ENCODE results near the gene TBC1D7. TPM values are rescaled to one million over a fixed set of nuclear protein-coding genes. Genes with fewer than 3 reads are reported as not detected.

Gene TBC1D7
- total and polyA plus RNA-seq, 2 of the 4 experiments (the other 2 are of a cell fraction): 14.3 to 22.6 TPM

DNA sequence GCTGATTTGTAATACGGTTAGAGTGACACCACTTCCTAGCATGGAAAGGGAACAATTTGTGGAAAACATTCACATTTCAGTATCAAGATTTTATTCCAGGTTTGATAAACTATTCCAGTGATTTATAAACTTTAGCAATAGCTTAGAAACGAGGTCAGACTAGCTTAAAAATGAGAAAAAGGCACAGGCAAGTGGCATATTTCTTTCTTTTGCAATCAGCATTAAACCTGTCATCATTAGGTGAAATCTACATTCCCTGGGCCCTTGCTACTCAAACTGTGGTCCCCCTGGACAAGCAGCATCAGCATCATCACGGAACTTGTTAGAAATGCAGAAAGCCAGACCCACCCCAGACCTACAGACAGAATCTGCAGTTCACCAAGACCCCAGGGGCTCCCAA lies 29.9 kb downstream of the TBC1D7 start:
- Histone ChIP-seq H3K36me3 (ENCODE audit: control insufficient read depth, insufficient read depth, low read length) (peaks cover 23% of the 10 kb centered on the region), H3K23ac (ENCODE audit: low read depth, low read length) (no peak overlapping the region), H3K27me3 (ENCODE audit: control insufficient read depth, insufficient read depth, low read length) (no peaks in the 10 kb centered on the region), H3K4me3 (ENCODE audit: insufficient read depth, low read depth, low read length) (no peak overlapping the region), H4K91ac (ENCODE audit: insufficient read depth, low read depth, low read length) (no peak overlapping the region), H2BK120ac (ENCODE audit: low read depth, low read length) (no peak overlapping the region), H2BK5ac (ENCODE audit: low read depth, low read length, poor library complexity, severe bottlenecking) (no peak overlapping the region), H2BK15ac (ENCODE audit: low read depth, low read length) (no peak overlapping the region), H2AK9ac (replicated peaks; ENCODE audit: low read depth, low read length, poor library complexity) (no peak overlapping the region), H3K9me1 (ENCODE audit: insufficient read depth, low read length) (peaks cover 11% of the 10 kb centered on the region), H2AK5ac (ENCODE audit: low read depth, low read length) (no peak overlapping the region), H4K8ac (ENCODE audit: low read depth in 2 of 2, low read length in 2 of 2) (no peak overlapping the region), H4K20me1 (ENCODE audit: insufficient read depth, low read length) (no peaks in the 10 kb centered on the region), H3K18ac (ENCODE audit: low read depth, low read length) (no peak overlapping the region), H2AFZ (replicated peaks; ENCODE audit: low read length, poor library complexity) (no peak overlapping the region), H3K4me1 (ENCODE audit: control insufficient read depth, insufficient read depth, low read length) (peaks cover 7% of the 10 kb centered on the region), H3K79me1 (ENCODE audit: low read depth in 1 of 2, low read length in 2 of 2) (peaks cover 6 to 11% of the 10 kb centered on the region in 2 experiments; a peak in 2 of 4 replicates), H3K27ac (ENCODE audit: insufficient read depth, low read length) (no peak overlapping the region), H3K4ac (ENCODE audit: low read depth, low read length) (no peak overlapping the region), H3K14ac (replicated peaks; ENCODE audit: low read depth, low read length) (no peak overlapping the region), H3K56ac (ENCODE audit: extremely low read depth, insufficient read depth, low read length) (no peak overlapping the region), H3K9me3 (ENCODE audit: control insufficient read depth, insufficient read depth, low read length) (no peaks in the 10 kb centered on the region), H3K9ac (ENCODE audit: low read depth, low read length) (no peak overlapping the region), H4K5ac (ENCODE audit: low read depth, low read length) (no peak overlapping the region), H3K4me2 (ENCODE audit: low read depth, low read length) (no peak overlapping the region), H2BK20ac (ENCODE audit: low read depth, low read length) (no peak overlapping the region)
- ATAC-seq (ENCODE audit: low read depth) (no peak), DNase-seq (no peak)
- TF ChIP-seq FOS (IDR thresholded peaks at IDR 0.05; ENCODE audit: low read depth, low read length): no peak
- no peak for TF ChIP-seq ELK1 (IDR thresholded peaks at IDR 0.05; ENCODE audit: borderline replicate concordance, low read depth, low read length)
- no peak for TF ChIP-seq BHLHE40 (IDR thresholded peaks at IDR 0.05; ENCODE audit: low read depth, low read length)
- no peak for TF ChIP-seq RFX5 (IDR thresholded peaks at IDR 0.05; ENCODE audit: low read depth, low read length)
- TF ChIP-seq USF2 (IDR thresholded peaks at IDR 0.05; ENCODE audit: low read depth, low read length): no peak
- no peak for TF ChIP-seq SMC3 (IDR thresholded peaks at IDR 0.05; ENCODE audit: low read depth, low read length)
- no TSS peak for BruUV-seq (replicated peaks)
- no CpG with 5 or more reads among the region's 3 CpGs for WGBS, 2 experiments (ENCODE audit: extremely low coverage in 2 of 2, insufficient read length in 1 of 2)
- dilution Hi-C loops (cut with HindIII; ENCODE audit: low sequenced_read_pairs, unreplicated experiment) (no loop called here), intact Hi-C loops (cut with micrococcal nuclease) (no loop called here), in situ Hi-C loops (cut with MboI; ENCODE audit: low sequenced_read_pairs) (no loop called here)
- ChIA-PET CTCF (interaction anchor here (1.5 kb wide), 1 partner anchor 8 kb away, joined by 3 read pairs; no protein-coding TSS in a partner anchor), POLR2A (ENCODE audit: unreplicated experiment) (no interaction called here)
